ENCODE measurements around the gene SBNO1.
"Not testable (repeated sequence)": the region's sequence is repeated elsewhere in the genome, so short reads cannot be mapped to it uniquely, and the experiment has no call there.

Gene SBNO1

DNA sequence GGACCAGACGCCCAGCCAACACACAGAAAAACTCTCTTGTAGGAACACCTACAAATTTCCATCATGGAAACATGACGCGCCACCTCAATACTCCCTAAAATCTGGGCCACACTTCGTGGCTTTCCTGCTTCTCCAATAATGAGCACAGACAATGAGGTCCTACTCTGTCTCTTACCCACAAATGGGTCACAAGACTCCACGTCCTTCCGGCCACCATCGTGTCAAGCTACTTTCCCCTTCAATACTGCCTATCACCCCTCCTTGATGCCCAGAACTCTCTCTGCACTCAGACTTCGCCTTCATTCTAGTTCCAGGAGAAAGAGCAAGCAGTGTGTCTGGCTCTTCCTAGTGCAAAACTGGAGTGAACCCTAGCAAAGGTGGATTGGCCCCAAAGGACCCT lies 28.1 kb downstream of the SBNO1 start:
- DNase-seq, result no peak

DNA sequence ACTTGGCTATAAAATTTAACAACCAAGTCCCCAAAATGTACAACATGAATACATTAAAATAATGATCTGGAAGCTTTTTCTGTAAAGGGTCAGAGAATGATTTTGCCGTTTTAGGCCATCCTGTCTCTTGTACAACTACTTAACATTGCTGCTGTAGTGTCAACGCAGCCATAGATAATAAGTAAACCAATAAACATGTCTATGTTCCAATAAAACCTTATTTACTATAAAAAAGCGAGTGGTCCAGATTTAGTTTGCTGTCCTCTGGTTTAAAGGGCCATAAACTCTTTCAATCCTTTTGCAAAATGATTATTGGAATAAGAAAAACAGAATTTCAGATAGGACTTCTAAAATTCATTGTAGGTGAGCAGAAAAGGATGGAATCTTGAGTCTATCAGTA lies 29.2 kb downstream of the SBNO1 start:
- DNase-seq, result no peak

DNA sequence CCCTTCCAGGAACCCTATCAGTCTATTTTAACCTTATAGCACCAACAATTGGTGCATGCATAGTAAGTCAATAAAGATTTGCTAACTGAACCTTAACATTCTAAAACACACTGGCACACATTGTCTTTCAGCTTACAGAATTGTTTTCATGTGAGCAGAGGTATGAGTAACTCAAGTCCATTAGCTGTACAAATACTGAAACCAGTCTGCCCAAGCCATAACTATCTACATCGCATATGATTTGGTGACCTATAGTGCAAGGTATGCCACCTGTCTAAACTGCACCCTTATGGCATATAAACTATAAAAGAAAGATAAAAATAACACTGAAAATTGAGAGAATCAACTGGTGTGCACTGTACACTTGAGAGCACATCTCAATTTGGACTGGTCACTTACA lies 34.8 kb downstream of the SBNO1 start:
- no peak for DNase-seq

DNA sequence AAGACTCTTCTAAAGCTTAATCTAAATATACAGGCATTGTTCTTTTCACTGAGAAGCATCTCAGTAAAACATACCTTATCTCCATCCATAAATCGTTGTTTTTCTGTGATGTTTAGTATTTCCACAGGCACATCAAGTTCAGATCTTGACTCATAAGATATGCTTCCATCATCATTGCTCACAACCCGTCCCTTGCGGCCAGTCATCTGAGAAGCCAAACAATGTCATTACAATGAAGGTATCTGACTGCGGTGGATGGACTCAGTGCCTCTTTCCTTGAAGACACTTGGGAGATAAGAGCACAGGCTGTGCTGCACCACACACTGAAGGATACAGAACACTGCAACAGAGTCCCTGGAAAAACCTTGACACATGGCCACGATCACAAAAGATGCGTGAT lies 44.8 kb downstream of the SBNO1 start:
- DNase-seq, result no peak

DNA sequence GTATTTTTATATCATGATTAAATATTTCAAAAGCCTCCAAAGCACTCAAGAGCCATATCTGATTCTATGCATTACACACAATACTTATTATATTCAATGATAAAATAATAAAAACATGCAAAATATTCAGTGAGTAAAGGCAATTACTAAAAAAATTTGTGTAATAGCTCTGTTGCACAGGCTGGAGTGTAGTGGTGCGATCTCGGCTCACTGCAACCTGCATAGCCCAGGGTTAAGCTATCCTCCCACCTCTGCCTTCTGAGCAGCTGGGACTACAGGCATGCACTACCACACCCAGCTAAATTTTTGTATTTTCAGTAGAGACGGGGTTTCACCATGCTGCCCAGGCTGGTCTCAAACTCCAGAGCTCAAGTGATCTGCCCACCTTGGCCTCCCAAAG lies 45.4 kb downstream of the SBNO1 start:
- DNase-seq, result no peak

DNA sequence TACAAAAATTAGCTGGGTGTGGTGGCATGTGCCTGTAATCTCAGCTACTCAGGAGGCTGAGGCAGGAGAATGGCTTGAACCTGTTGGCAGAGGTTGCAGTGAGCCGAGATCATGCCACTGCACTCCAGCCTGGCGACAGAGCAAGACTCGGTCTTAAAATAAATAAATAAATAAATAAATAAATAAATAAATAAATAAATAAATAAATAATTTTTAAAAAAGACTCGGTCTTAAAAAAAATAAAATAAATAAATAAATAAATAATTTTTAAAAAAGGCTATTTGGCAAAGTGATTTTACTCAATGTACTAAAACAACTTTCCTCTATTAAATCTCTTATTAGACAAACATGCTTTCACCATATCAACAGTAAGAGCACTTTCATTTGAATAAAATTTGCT lies 51.6 kb downstream of the SBNO1 start:
- not testable (repeated sequence) for DNase-seq

DNA sequence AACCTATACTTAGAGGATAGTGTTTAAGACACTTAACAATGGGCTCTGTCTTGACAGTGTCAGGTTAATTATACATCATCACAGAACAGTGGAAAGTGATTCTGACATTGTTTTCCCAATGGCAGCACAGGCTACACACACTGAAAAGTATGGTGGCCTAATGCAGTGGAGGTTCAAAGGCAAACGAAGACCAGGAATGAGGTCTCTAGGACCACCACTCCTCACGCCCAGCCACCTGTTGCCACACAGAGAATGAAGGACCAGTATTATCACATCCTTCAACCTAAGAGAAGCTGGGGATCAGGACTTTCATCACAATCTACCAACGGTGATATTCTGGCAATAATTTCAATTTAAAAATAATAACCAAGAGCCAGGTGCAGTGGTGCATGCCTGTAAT lies 58.4 kb downstream of the SBNO1 start:
- no peak for DNase-seq

DNA sequence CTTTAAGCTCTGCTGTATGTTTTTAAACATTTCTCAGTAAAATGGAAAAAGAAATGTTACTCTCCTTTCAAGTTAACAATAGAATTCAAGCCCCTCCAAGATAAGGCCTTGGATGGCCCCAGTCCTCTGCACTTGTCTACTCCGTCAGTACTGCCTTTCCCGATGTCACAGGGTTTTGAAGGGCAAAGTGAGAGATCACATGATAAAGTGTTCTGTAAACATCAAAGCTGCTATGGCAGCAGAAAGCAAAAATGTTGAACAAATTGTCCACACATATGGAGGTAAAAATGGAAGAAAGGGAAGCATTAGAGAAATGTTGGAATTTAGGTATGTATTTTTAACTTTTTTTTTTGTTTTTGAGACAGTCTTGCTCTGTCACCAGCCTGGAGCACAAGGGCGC lies 59.5 kb downstream of the SBNO1 start:
- DNase-seq, result no peak

DNA sequence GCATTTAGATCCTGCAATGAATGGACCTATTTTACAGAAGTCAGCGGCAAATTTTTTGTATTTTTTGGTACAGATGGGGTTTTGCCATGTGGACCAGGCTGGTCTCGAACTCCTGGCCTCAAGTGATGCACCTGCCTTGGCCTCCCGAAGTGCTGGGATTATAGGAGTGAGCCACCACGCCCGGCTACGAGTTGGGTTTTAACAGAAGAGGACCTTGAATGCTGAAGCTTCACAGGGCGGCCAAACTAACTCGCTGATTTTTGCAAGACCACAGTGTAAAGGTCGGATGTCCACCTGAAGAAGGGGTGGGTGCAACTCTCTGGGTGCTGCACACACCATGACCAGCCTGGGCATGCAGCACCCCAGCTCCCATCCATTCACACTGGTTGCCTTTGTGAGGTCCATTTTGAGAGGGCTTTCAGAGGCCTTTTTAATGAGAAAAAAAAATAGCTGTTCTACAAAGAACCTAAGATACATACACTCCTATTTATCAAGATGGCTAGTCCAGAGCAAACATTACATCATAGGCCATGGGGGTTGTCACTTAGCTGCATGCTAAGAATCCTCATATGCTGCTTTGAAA lies 71.4 kb downstream of the SBNO1 start:
- no peak for DNase-seq

DNA sequence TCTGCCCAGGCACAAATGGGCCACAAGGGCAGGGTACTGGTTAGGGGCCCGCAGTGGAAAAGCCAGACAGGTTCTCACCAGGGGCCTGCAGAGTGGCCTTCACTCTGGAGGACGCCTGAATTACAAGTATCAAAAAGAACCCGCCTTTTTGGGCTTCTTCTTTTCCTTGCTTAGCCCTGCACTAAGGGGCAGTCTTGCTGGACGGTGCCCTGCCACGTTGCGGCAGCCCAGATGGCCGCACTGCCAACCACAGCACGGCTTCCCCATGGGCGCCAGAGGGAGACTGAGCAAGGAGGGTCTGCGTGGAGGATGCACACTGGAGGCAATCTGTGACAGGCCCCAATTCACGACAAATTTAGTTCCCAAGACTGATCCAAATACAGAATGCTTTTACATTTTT lies 74.7 kb downstream of the SBNO1 start:
- DNase-seq, result no peak

DNA sequence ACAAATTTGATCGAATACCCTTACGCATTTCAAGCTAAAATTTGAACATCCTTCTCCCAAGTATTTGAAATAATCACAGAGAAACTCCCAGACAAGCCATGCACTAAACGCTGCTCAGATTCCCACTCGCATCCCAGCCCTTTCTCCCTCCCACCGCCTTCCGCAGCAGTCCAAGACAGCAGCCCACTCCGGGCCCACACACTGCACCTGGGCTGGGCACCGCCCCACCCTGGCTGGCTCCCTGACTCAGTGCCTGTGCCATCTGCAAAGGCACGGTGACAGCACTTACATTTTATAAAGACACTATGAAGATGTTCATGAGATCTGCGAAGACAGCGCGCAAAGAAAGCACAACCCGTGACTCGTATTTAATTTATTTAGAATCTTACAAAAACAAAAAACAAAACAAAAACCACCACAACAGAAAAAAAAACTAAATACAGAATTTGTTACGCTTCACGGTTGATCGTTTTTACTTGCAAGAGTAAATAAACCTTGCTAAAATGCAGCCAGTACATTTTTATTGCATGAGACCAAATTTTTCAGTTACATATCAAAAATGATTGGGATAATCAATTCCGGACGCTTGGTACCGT lies 75.8 kb downstream of the SBNO1 start:
- no peak for DNase-seq

DNA sequence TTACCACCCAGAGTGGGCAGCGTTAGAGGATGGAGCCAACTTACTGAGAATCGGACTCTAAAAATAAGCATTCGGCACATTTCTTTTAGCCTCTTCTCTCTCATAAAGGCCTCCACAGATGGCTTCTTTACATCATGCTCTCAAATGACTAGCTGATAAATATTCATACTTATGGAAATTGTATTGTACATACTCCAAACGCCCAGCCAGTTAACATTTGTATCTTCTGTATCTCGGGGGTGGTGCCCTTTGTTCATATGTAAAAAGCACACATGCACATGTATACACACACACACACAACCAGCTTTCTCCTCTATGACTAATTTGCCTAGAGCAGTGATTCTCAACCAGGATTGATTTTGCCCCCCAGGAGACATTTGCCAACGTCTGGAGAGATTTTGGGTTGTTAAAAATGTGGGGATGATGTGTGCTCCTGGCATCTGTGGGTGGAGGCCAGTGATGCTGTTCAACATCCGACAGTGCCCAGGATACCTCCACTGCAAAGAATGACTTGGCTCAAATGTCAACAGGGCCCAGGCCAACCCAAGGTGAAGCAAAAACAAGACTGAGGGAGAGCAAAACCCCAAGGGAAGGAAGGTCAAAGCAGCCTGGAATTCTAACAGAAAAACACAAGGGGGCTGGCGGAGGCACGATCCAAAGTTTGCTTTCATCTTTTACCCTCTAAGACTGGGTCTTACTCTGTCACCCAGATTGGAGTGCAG lies 77.8 kb downstream of the SBNO1 start:
- no peak for DNase-seq

DNA sequence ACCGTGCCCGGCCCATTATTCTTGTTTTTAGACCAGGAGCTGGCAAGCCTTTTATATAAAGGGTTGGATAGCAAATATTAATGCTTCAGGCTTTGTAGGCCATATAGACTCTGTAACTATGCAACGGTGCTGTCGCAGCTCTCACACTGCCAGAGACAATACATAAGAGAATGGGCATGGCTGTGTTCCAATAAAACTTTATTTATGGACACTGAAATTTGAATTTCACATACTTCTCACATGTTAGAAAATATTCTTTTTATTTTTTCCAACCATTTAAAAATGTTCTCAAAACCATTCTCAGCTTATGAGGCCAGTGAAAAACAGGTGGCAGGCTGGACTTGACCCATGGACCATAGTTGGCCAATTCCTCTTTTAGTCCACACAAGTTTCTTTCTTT lies 80.0 kb downstream of the SBNO1 start:
- DNase-seq, result no peak

DNA sequence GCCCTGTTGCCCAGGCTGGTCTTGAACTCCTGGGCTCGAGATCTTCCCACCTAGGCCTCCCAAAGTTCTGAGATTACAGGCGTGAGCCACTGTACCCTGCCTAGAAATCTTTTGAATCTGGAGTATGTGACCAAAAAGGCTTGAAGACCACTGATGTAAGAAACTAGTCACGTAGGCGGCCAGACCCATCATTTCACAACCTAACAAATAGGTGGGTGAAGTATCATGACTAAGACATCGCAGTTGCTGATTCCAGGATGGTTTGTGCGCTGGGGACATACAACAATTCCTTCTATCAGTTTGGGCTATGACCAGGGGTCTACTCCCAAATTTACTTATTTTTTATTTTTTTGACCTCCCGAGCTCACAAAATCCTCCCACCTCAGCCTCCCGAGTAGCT lies 81.2 kb downstream of the SBNO1 start:
- no peak for DNase-seq

DNA sequence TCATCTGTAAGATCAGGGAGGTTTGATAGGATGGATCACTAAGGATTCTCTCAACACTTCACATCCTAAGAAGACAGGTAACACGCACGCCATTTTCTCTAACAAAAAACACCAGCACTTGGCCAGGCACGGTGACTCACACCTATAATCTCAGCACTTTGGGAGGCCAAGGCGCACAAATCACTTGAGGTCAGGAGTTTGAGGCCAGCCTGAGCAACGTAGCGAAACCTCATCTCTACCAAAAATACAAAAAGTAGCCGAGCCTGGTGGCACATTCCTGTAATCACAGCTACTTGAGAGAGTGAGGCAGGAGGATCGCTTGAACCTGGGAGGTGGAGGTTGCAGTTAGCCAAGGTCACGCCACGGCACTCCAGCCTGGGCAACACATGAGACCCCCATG lies 82.5 kb downstream of the SBNO1 start:
- DNase-seq, result no peak

DNA sequence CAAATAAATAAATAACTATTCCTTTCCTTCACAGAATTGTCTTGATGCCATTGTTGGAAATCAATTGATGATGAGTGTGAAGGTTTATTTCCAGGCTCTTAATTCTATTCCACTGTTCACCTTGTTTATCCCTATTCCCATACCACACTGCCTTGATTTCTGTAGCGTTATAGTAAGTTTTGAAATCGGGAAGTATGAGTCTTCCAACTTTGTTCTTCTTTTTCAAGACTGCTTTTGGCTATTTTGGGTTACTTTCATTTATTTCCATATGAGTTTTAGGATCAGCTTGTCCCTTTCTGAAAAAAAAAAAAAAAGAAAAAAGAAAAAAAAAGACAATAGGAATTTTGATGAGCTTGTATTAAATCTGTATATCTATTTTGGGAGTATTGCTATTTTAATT lies 83.7 kb downstream of the SBNO1 start:
- no peak for DNase-seq

DNA sequence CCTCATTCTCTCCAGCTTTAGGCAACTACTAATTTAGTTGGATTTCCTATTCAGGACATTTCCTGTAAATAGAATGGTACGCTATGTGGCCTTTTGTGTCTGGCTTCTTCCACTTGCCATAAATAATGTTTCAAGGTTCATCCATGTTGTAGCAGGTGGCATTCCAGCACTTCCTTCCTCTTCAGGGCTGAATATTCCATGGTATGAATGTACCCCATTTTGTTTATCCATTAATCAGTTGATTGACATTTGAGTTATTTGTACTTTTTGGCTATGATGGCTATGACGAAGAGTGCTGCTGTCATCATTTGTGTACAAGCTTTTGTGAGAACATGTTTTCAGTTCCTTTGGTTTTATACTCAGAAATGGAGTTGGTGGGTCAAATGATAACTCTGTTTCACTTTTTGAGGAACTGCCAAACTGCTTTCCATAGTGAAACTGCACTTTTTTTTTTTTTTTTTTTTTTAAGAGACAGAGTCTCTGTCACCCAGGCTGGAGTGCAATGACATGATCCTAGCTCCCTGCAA lies 86.5 kb downstream of the SBNO1 start:
- DNase-seq, result no peak

DNA sequence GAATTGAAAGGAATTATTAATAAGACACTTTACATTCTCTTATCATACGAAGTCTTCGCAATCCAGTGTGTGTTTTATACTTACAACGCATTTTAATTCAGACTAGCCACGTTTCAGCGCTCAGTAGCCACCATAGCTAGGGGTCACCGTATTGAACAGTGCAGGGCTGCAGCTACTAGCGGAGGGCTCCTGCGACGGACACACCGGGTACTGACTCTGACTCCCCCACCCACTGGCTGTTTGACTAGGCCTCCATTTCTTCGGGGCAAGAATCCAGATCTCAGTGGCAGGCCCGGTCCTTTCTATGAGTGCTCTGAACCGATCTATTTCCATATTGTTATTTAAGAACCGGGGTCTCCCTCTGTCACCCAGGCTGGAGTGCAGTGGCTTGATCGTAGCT lies 91.5 kb downstream of the SBNO1 start:
- DNase-seq, result no peak

DNA sequence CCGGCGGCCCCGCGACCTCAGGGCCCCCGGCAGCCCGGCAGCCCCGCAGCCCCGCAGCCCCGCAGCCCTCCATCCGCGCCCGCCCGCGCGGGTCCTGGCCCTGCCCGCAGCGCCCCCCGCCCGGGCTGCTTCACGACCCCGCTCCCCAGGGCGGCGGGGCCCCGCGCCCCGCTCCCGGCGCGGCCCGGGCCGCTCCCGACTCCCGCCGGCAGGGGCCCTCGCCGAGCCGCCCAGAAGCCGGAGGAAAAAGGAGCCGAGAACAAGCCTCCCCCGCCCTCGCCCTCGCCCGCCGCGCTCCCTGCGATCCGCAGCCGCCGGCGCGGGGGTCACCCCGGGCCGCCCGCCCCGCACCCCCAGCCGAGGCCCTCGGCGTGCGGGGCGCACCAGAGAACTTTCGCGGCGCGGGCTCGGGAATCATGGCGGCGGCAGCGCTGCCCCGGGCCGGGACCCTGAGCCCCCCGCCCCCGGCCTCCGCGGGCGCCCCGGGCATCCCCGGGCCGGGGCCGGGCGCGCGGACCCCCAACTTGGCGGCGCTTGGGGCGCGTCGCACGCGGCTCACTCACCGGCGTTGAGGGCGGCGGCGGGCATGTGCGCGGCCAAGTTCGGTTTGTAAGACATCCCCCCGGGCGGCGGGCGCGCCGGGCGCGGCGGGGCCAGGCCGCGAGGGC lies 93.5 kb downstream of the SBNO1 start:
- peak in 1 of 2 experiments; percentile 54 for DNase-seq

DNA sequence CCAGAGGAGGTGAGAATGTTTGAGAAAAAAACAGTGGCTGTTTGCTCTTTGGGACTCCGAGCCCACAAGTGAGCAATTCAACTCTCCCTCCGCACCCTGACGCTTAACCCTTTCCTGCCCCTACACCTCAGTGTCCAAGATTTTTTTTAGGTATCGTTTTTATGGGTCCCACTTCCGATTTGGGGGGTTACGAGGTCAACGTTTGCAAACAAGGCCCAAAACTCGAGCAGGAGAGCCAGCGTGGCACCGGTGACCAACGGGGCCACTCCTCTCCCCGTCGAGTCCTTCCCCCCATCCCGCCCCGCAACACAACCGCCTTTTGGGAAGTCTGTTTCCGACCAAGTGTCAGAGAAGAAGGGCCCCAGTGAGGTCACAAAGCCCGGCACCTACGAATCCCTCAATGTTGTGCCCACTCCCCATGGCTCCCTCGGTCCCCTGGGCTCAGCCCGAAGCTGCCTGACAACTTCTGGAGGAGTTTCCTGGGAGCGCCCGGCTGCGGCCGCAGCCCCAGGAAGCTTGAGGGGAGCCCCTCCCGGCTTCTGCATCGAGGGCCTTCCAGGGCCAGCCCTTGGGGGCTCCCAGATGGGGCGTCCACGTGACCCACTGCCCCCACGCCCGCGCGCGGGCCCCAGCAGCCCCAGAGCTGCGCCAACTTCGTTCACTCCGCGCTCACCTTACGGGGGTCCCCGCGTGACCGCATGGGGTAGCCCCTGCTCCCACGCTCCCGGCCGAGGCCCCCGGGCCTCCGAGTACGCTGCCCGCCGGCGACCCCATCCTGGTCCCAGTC lies 94.2 kb downstream of the SBNO1 start:
- DNase-seq, result no peak

DNA sequence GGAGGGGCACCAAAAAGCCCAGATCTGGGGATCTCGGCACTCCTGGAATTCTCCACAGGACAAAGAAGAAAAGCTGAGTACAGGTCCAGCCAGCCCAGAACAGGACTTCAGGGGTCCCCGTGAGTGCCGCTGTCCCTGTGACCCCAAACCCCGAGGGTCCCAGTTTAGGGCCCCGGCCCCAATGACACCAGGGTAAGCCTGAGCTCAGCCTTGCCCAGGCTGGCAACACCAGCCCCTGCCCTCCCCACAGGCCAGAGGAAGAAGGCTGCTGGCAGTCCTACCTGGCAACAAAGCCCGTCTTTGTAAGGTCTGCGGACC lies 94.8 kb downstream of the SBNO1 start:
- DNase-seq, result no peak

DNA sequence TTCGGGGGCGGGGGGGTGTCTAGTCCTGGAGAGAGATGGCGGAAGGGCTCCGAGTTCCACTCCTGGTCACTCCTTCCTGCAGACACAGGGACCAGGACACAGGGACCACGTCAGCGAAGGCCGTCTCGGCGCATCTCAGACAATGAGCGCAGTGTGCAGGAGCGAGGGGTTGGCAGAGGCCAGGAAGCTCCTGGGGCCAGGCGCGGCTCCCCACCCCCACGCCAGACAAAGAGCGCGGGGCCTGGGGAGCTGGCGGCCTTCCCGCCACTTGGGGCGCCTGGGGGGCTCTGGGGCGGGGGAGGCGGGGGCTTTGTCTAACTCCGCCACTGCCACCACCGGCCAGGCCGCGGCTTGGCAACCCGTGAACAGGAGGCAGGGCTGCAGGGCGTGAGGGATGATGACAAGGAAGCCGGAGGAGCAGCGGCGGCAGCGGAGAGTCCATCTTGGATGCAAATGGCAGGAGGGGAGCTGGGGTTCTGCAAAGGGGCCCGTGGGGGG lies 95.2 kb downstream of the SBNO1 start:
- DNase-seq, result no peak

DNA sequence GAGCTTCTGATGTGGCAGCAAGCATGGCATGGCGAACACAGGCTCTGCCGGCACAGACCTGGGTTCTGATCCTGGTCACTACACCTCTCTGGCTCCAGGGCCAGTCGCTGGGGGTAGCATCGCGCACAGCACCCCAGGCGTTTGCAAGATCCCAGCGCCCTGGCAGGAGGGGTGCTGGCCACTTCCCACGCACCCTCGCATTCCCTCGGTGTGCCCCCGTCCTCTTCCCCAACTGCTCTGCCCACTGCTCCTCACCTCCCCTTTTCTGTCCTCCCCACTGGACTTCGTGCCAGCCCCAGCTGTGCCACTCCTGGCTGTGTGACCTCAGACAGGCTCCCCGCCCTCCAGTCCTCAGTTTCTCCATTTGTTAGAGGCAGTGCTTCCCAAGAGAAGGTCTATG lies 95.8 kb downstream of the SBNO1 start:
- DNase-seq, result no peak
